Activated CD4-positive, alpha-beta T cell treated with anti-CD3 and anti-CD28 coated beads for 36 hours (primary cell): ENCODE results near the gene EMX2. TPM values are rescaled to one million over a fixed set of nuclear protein-coding genes. Genes with fewer than 3 reads are reported as not detected.

Experiments used
- ATAC-seq: fragments of 200-7000 bp; cut with Tn5 transposase; one replicate; pipeline ENCODE4 v1.10.0; 2021; ENCODE audit warnings: mild to moderate bottlenecking, moderate library complexity
- CTCF ChIA-PET: fragments of 350-600 bp; sonication (Branson Sonifier 250); formaldehyde crosslinking; loops from one replicate; lab custom pipeline; 2021; ENCODE audit warnings: antibody characterized with exemption; lab: Charles Lee
- POLR2A ChIA-PET: fragments of 350-600 bp; sonication (Branson Sonifier 250); formaldehyde crosslinking; loops from one replicate; lab custom pipeline; 2021; ENCODE audit warnings: antibody characterized with exemption, inconsistent platforms; lab: Charles Lee
- DNase-seq: peaks from one replicate; pipeline ENCODE4 v3.0.0-alpha.2; 2020
- H3K27ac Mint-ChIP-seq: one replicate; pipeline ENCODE4 v1.8.0; 2021; ENCODE audit warnings: mixed read lengths
- H3K27me3 Mint-ChIP-seq: one replicate; pipeline ENCODE4 v1.8.0; 2021; ENCODE audit warnings: mixed read lengths
- H3K36me3 Mint-ChIP-seq: one replicate; pipeline ENCODE4 v1.8.0; 2021; ENCODE audit warnings: low read depth, mixed read lengths
- H3K4me1 Mint-ChIP-seq: one replicate; pipeline ENCODE4 v1.8.0; 2021; ENCODE audit warnings: mixed read lengths
- H3K4me3 Mint-ChIP-seq: one replicate; pipeline ENCODE4 v1.8.0; 2021; ENCODE audit warnings: mild to moderate bottlenecking, moderate library complexity, mixed read lengths
- H3K9me3 Mint-ChIP-seq: one replicate; pipeline ENCODE4 v1.8.0; 2021; ENCODE audit warnings: low read depth, mixed read lengths
- intact Hi-C, 2 experiments: fragments of 100-400 bp; cut with DNase I in 1 of 2; cut with micrococcal nuclease in 1 of 2; formaldehyde crosslinking; loops; one replicate each; pipeline versions ENCODE4 v1.14.2 to v1.15.1; 2022 to 2024; cut with DNase I, micrococcal nuclease
- total RNA-seq, 2 experiments: library from RNA; stranded (reverse); gene quantifications; one replicate each; pipeline ENCODE4 v1.2.3, GENCODE V29; 2021

Gene EMX2
- total RNA-seq, 2 experiments from 2014 or later: not detected

GRCh38 chr10:117590101-117590875 is 47.7 kb downstream of the EMX2 start:
- Mint-ChIP-seq H3K36me3 (no peaks in the 10 kb centered on the region), H3K4me3 (no peak overlapping the region), H3K9me3 (no peaks in the 10 kb centered on the region), H3K4me1 (no peaks in the 10 kb centered on the region), H3K27ac (no peak overlapping the region), H3K27me3 (peaks cover 16% of the 10 kb centered on the region)
- intact Hi-C loops: no loop called here
- DNase-seq (no peak), ATAC-seq (no peak)
- ChIA-PET CTCF (no interaction called here), POLR2A (no interaction called here)

GRCh38 chr10:117591043-117591442 is 48.5 kb downstream of the EMX2 start:
- peaks cover 14% of the 10 kb centered on the region for H3K27me3 Mint-ChIP-seq
- no peaks in the 10 kb centered on the region for H3K4me1 Mint-ChIP-seq
- H3K36me3 Mint-ChIP-seq: no peaks in the 10 kb centered on the region
- POLR2A ChIA-PET: no interaction called here
- H3K27ac Mint-ChIP-seq: no peak overlapping the region
- H3K9me3 Mint-ChIP-seq: no peaks in the 10 kb centered on the region
- no peak for DNase-seq
- intact Hi-C loops: no loop called here
- CTCF ChIA-PET: no interaction called here
- no peak overlapping the region for H3K4me3 Mint-ChIP-seq
- no peak for ATAC-seq

GRCh38 chr10:117594722-117595121 is 52.2 kb downstream of the EMX2 start:
- Mint-ChIP-seq H3K36me3 (no peaks in the 10 kb centered on the region), H3K9me3 (no peaks in the 10 kb centered on the region), H3K4me1 (no peaks in the 10 kb centered on the region), H3K4me3 (no peak overlapping the region), H3K27ac (no peak overlapping the region), H3K27me3 (peaks cover 10% of the 10 kb centered on the region)
- DNase-seq: no peak
- no peak for ATAC-seq
- ChIA-PET CTCF (no interaction called here), POLR2A (no interaction called here)
- intact Hi-C loops: no loop called here

- Mint-ChIP-seq H3K27me3 (peaks cover 9% of the 10 kb centered on the region), H3K9me3 (no peaks in the 10 kb centered on the region), H3K4me3 (no peak overlapping the region), H3K4me1 (no peaks in the 10 kb centered on the region), H3K36me3 (no peaks in the 10 kb centered on the region), H3K27ac (no peak overlapping the region)
- ATAC-seq (no peak), DNase-seq (no peak)
- intact Hi-C loops: no loop called here
- CTCF ChIA-PET: interaction anchor here (0.5 kb wide), 1 partner anchor 771 kb away, joined by 4 read pairs; no protein-coding TSS in a partner anchor
- POLR2A ChIA-PET: no interaction called here
Measured at GRCh38 chr10:117596706-117597105, 54.2 kb downstream of the EMX2 start.

- ChIA-PET POLR2A (no interaction called here), CTCF (interaction anchor here (0.5 kb wide), 1 partner anchor 771 kb away, joined by 4 read pairs; no protein-coding TSS in a partner anchor)
- ATAC-seq (no peak), DNase-seq (no peak)
- Mint-ChIP-seq H3K9me3 (no peaks in the 10 kb centered on the region), H3K4me1 (no peaks in the 10 kb centered on the region), H3K4me3 (no peak overlapping the region), H3K27me3 (peaks cover 13% of the 10 kb centered on the region), H3K36me3 (no peaks in the 10 kb centered on the region), H3K27ac (no peak overlapping the region)
- intact Hi-C loops: no loop called here
Measured at GRCh38 chr10:117597216-117597615, 54.7 kb downstream of the EMX2 start.

Other genes with a start within 250 kb of the EMX2 start
- 10 to 100 TPM; 12.5 to 15.9 TPM for gene PDZD8, start 167.3 kb upstream of the EMX2 start, total RNA-seq